ENCODE data around the gene SDHAF2. TPM values are rescaled to one million over a fixed set of nuclear protein-coding genes. Genes with fewer than 3 reads are reported as not detected.
A peak's percentile ranks its signal among the peaks of the same experiment; 100 is the strongest.

SDHAF2 gene
- total and polyA plus RNA-seq, 2 of the 13 experiments (the other 11 are each of a cell fraction or from before 2014, with no cell fraction given) = 44.2 to 70.4 TPM

- peak overlapping the region; percentile 39 to 63 (median 46) for H3K4me3 ChIP-seq (replicated peaks in 1 of 3; ENCODE audit: insufficient read depth in 1 of 3, low read depth in 2 of 3, low read length in 3 of 3)
- FAIRE-seq (peak; percentile 93), DNase-seq (ENCODE audit: low spot score) (peak; percentile 89), ATAC-seq (peak; percentile 85)
- in situ Hi-C loops (cut with HindIII; ENCODE audit: extremely low pct_ligation_motif_present, low pct_unique_long_range_greater_than_20kb) = no loop called here
- H3K36me3 ChIP-seq (replicated peaks in 1 of 2; ENCODE audit: control insufficient read depth in 1 of 2, insufficient read depth in 2 of 2, low read length in 2 of 2) = no peaks in the 10 kb centered on the region
- H3K4me2 ChIP-seq (ENCODE audit: low read depth, low read length) = peak overlapping the region; percentile 88
- ChIA-PET POLR2A (interaction anchor here (0.7 to 1.4 kb wide), 10 partner anchors 10 to 178 kb away, joined by 3 to 7 read pairs (median 3); partner anchors contain the start of genes CPSF7, SDHAF2 and TMEM216), CTCF (ENCODE audit: low intra/inter-chr PET ratio, low total read pairs) (no interaction called here)
- H3K27ac ChIP-seq (ENCODE audit: extremely low read length, insufficient read depth, low read length) = peak overlapping the region; percentile 81
- no TSS peak for BruUV-seq (replicated peaks)
- peak overlapping the region; percentile 36 for H3K9ac ChIP-seq (ENCODE audit: insufficient read depth, low read depth, low read length)
- H4K20me1 ChIP-seq (ENCODE audit: insufficient read depth, low read length) = no peaks in the 10 kb centered on the region
- peak overlapping the region; percentile 35 for H2AFZ ChIP-seq (ENCODE audit: low read length)
- no peaks in the 10 kb centered on the region for H3K79me2 ChIP-seq (ENCODE audit: insufficient read depth, low read length)
- peaks cover 56% of the 10 kb centered on the region for H3K4me1 ChIP-seq (ENCODE audit: insufficient read depth, low read length)
- H3K9me3 ChIP-seq (ENCODE audit: low read length) = no peaks in the 10 kb centered on the region
- H3K27me3 ChIP-seq (ENCODE audit: control insufficient read depth in 1 of 2, insufficient read depth in 2 of 2, low read length in 2 of 2) = peaks cover 0 to 26% of the 10 kb centered on the region in 2 experiments
- 1% methylated on average over 12 of the region's 19 CpGs for WGBS (ENCODE audit: low lambda C conversion rate)
- intact Hi-C loops (cut with micrococcal nuclease; ENCODE audit: unreplicated experiment) = no loop called here
- TF ChIP-seq RXRB (CRISPR knock-in tag; IDR thresholded peaks at IDR 0.05; ENCODE audit: borderline replicate concordance) (peak; percentile 63), MYNN (CRISPR knock-in tag; IDR thresholded peaks at IDR 0.05; ENCODE audit: low read depth) (no peak), HCFC1 (IDR thresholded peaks at IDR 0.05; ENCODE audit: low read depth, low read length) (no peak), KDM1A (CRISPR knock-in tag; IDR thresholded peaks at IDR 0.05) (no peak), DNMT1 (CRISPR knock-in tag; IDR thresholded peaks at IDR 0.05) (no peak), FOXA3 (CRISPR knock-in tag; IDR thresholded peaks at IDR 0.05) (peak; percentile 41; the same call in 1 of the 2 replicates), ZNF20 (CRISPR knock-in tag; IDR thresholded peaks at IDR 0.05) (no peak), KDM2A (CRISPR knock-in tag; IDR thresholded peaks at IDR 0.05; ENCODE audit: borderline replicate concordance, low read depth) (peak; percentile 67; the same call in 1 of the 2 replicates), ZNF430 (CRISPR knock-in tag; IDR thresholded peaks at IDR 0.05) (peak; percentile 57; the same call in 1 of the 2 replicates), TCF7 (IDR thresholded peaks at IDR 0.05; ENCODE audit: low read depth) (no peak), FLYWCH1 (CRISPR knock-in tag; IDR thresholded peaks at IDR 0.05) (no peak), ZNF484 (CRISPR knock-in tag; IDR thresholded peaks at IDR 0.05; ENCODE audit: borderline replicate concordance, low read depth) (no peak), ONECUT2 (CRISPR knock-in tag; IDR thresholded peaks at IDR 0.05) (no peak), ZNF580 (CRISPR knock-in tag; IDR thresholded peaks at IDR 0.05; ENCODE audit: borderline replicate concordance, low read depth) (no peak), ZNF770 (CRISPR knock-in tag; IDR thresholded peaks at IDR 0.05) (peak; percentile 56; the same call in 1 of the 2 replicates), ISX (CRISPR knock-in tag; conservative IDR thresholded peaks at IDR 0.05) (no peak)
- TF ChIP-seq, protein P1, sequence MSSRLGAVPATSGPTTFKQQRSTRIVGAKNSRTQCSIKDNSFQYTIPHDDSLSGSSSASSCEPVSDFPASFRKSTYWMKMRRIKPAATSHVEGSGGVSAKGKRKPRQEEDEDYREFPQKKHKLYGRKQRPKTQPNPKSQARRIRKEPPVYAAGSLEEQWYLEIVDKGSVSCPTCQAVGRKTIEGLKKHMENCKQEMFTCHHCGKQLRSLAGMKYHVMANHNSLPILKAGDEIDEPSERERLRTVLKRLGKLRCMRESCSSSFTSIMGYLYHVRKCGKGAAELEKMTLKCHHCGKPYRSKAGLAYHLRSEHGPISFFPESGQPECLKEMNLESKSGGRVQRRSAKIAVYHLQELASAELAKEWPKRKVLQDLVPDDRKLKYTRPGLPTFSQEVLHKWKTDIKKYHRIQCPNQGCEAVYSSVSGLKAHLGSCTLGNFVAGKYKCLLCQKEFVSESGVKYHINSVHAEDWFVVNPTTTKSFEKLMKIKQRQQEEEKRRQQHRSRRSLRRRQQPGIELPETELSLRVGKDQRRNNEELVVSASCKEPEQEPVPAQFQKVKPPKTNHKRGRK (CRISPR knock-in tag; IDR thresholded peaks at IDR 0.05) = no peak
- TF ChIP-seq, protein P2, sequence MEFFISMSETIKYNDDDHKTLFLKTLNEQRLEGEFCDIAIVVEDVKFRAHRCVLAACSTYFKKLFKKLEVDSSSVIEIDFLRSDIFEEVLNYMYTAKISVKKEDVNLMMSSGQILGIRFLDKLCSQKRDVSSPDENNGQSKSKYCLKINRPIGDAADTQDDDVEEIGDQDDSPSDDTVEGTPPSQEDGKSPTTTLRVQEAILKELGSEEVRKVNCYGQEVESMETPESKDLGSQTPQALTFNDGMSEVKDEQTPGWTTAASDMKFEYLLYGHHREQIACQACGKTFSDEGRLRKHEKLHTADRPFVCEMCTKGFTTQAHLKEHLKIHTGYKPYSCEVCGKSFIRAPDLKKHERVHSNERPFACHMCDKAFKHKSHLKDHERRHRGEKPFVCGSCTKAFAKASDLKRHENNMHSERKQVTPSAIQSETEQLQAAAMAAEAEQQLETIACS (CRISPR knock-in tag; IDR thresholded peaks at IDR 0.05) = no peak
- TF ChIP-seq, protein P3, sequence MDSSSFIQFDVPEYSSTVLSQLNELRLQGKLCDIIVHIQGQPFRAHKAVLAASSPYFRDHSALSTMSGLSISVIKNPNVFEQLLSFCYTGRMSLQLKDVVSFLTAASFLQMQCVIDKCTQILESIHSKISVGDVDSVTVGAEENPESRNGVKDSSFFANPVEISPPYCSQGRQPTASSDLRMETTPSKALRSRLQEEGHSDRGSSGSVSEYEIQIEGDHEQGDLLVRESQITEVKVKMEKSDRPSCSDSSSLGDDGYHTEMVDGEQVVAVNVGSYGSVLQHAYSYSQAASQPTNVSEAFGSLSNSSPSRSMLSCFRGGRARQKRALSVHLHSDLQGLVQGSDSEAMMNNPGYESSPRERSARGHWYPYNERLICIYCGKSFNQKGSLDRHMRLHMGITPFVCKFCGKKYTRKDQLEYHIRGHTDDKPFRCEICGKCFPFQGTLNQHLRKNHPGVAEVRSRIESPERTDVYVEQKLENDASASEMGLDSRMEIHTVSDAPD (CRISPR knock-in tag; IDR thresholded peaks at IDR 0.05) = peak; percentile 57; the same call in 1 of the 2 replicates
Observed at GRCh38 chr11:61488651-61489291, 58.8 kb downstream of the SDHAF2 start.
